ENCODE data around the gene OLIG1.

- TF ChIP-seq POLR2AphosphoS5 (IDR thresholded peaks at IDR 0.05; ENCODE audit: borderline replicate concordance, low read depth, low read length) (no peak), EZH2 (IDR thresholded peaks at IDR 0.05) (no peak), FOXP2 (optimal IDR thresholded peaks at IDR 0.05; ENCODE audit: control extremely low read depth, extremely low read length, insufficient read depth) (no peak)
Measured at GRCh38 chr21:33035147-33035546, 34.8 kb upstream of the OLIG1 start.
